Thoracic aorta (tissue), 2 donors: ENCODE data around the gene MAGI1. TPM values are rescaled to one million over a fixed set of nuclear protein-coding genes. Genes with fewer than 3 reads are reported as not detected.

Experiments
- ATAC-seq: fragments of 150-250 bp; one replicate; pipeline ENCODE4 v1.8.0; 2017; ENCODE audit warnings: low read depth; ENCODE audit not compliant: insufficient number of reproducible peaks, low FRiP score
- DNase-seq: peaks from one replicate; pipeline ENCODE4 v3.0.0-alpha.2; 2020; ENCODE audit warnings: low spot score
- H3K27ac ChIP-seq, 2 donors: fragments of 200-600 bp; sonication (generic); 1 replicate in 1 of 2; 2 replicates in 1 of 2; pipeline ENCODE4 v1.5.1; 2016; ENCODE audit warnings: mild to moderate bottlenecking in 2 of 2, moderate library complexity in 2 of 2
- H3K27me3 ChIP-seq: fragments of 200-600 bp; sonication (generic); replicated peaks from 2 replicates; pipeline ENCODE4 v1.6.0; 2016; ENCODE audit warnings: mild to moderate bottlenecking; ENCODE audit not compliant: insufficient read depth
- H3K36me3 ChIP-seq: fragments of 200-600 bp; sonication (generic); one replicate; pipeline ENCODE4 v1.5.1; 2016
- H3K4me1 ChIP-seq, 2 donors: fragments of 200-600 bp; sonication (generic); 1 replicate in 1 of 2; 2 replicates in 1 of 2; pipeline versions ENCODE4 v1.5.1 to v1.6.0; 2016; ENCODE audit warnings: low read depth in 2 of 2, mild to moderate bottlenecking in 1 of 2; ENCODE audit not compliant: control insufficient read depth in 1 of 2
- H3K4me3 ChIP-seq: fragments of 200-600 bp; sonication (generic); 2 replicates; pipeline ENCODE4 v1.5.1; 2016; ENCODE audit warnings: mild to moderate bottlenecking
- H3K9me3 ChIP-seq: fragments of 200-600 bp; sonication (generic); 2 replicates; pipeline ENCODE4 v1.5.1; 2016
- CTCF ChIP-seq: fragments of 200-600 bp; sonication (generic); IDR thresholded peaks from one replicate; pipeline ENCODE4 v1.5.1; 2019; ENCODE audit warnings: antibody characterized with exemption
- total RNA-seq, 2 donors: library from RNA; depleted of rRNA; stranded (reverse); fragments of >200 nt; gene quantifications; one replicate each; pipeline versions ENCODE4 v1.1.0 to v1.2.3, GENCODE V29; 2016

The MAGI1 gene
- total RNA-seq, 2 donors from 2014 or later, result 48.2 to 88.5 TPM

- Histone ChIP-seq H3K9me3 (no peaks in the 10 kb centered on the region), H3K4me3 (no peak overlapping the region), H3K4me1 (peaks cover 8 to 55% of the 10 kb centered on the region in 2 donors), H3K36me3 (no peaks in the 10 kb centered on the region), H3K27ac (no peak overlapping the region), H3K27me3 (no peaks in the 10 kb centered on the region)
- DNase-seq (no peak), ATAC-seq (no peak)
- TF ChIP-seq CTCF, result no peak
These were observed 349.3 kb downstream of the MAGI1 start for GRCh38 chr3:65689436-65689835.

- DNase-seq (no peak), ATAC-seq (no peak)
- Histone ChIP-seq H3K9me3 (no peaks in the 10 kb centered on the region), H3K4me1 (peaks cover 8 to 59% of the 10 kb centered on the region in 2 donors), H3K36me3 (no peaks in the 10 kb centered on the region), H3K27me3 (no peaks in the 10 kb centered on the region), H3K27ac (no peak overlapping the region), H3K4me3 (no peak overlapping the region)
- no peak for TF ChIP-seq CTCF
These were observed 351.0 kb downstream of the MAGI1 start for GRCh38 chr3:65687741-65688140.

- no peak for TF ChIP-seq CTCF
- H3K27me3 ChIP-seq, result no peaks in the 10 kb centered on the region
- DNase-seq, result no peak
- H3K9me3 ChIP-seq, result no peaks in the 10 kb centered on the region
- ATAC-seq, result no peak
- H3K4me3 ChIP-seq, result no peak overlapping the region
- peak overlapping the region; percentile 0 to 2 for H3K27ac ChIP-seq
- peaks cover 3 to 43% of the 10 kb centered on the region in 2 donors for H3K4me1 ChIP-seq
- no peaks in the 10 kb centered on the region for H3K36me3 ChIP-seq
These were observed 353.0 kb downstream of the MAGI1 start for GRCh38 chr3:65685621-65686235.

GRCh38 chr3:65678516-65678915 is 360.2 kb downstream of the MAGI1 start:
- no peak for TF ChIP-seq CTCF
- H3K27ac ChIP-seq, result no peak overlapping the region
- H3K4me3 ChIP-seq, result no peak overlapping the region
- DNase-seq (no peak), ATAC-seq (no peak)
- H3K36me3 ChIP-seq, result no peaks in the 10 kb centered on the region
- peaks cover 6 to 12% of the 10 kb centered on the region in 2 donors for H3K4me1 ChIP-seq
- H3K9me3 ChIP-seq, result no peaks in the 10 kb centered on the region
- no peaks in the 10 kb centered on the region for H3K27me3 ChIP-seq

GRCh38 chr3:65677486-65678010 is 361.2 kb downstream of the MAGI1 start:
- H3K4me3 ChIP-seq, result no peak overlapping the region
- TF ChIP-seq CTCF, result no peak
- H3K27me3 ChIP-seq, result no peaks in the 10 kb centered on the region
- H3K9me3 ChIP-seq, result no peaks in the 10 kb centered on the region
- DNase-seq (no peak), ATAC-seq (no peak)
- H3K36me3 ChIP-seq, result no peaks in the 10 kb centered on the region
- peaks cover 6 to 16% of the 10 kb centered on the region in 2 donors for H3K4me1 ChIP-seq
- no peak overlapping the region for H3K27ac ChIP-seq
